Liver (tissue), 9 donors: ENCODE measurements around the gene GABBR2. TPM values are rescaled to one million over a fixed set of nuclear protein-coding genes. Genes with fewer than 3 reads are reported as not detected.

Source experiments
- DNase-seq: peaks from one replicate; pipeline ENCODE4 v3.0.0-alpha.2; 2017; ENCODE audit warnings: low spot score
- H3K27ac ChIP-seq, 2 donors: one replicate each; pipeline ENCODE4 v1.7.0; 2013; ENCODE audit warnings: inconsistent platforms in 2 of 2, low read length in 2 of 2, control low read depth in 1 of 2, low read depth in 1 of 2, mild to moderate bottlenecking in 1 of 2
- H3K27me3 ChIP-seq, 4 donors: one replicate each; pipeline versions ENCODE4 v1.6.1 to v1.7.0; 2013; ENCODE audit warnings: low read length in 3 of 4, inconsistent platforms in 1 of 4, mild to moderate bottlenecking in 1 of 4, moderate library complexity in 1 of 4; ENCODE audit not compliant: control insufficient read depth in 4 of 4, insufficient read depth in 4 of 4
- H3K36me3 ChIP-seq, 4 donors: one replicate each; pipeline versions ENCODE4 v1.6.1 to v1.7.0; 2013; ENCODE audit warnings: low read length in 3 of 4, mild to moderate bottlenecking in 3 of 4, low read depth in 1 of 4, moderate library complexity in 1 of 4; ENCODE audit not compliant: control insufficient read depth in 4 of 4, insufficient read depth in 3 of 4
- H3K4me1 ChIP-seq, 4 donors: one replicate each; pipeline versions ENCODE4 v1.6.1 to v1.7.0; 2013; ENCODE audit warnings: low read length in 3 of 4, mild to moderate bottlenecking in 3 of 4, moderate library complexity in 1 of 4; ENCODE audit not compliant: control insufficient read depth in 4 of 4, insufficient read depth in 4 of 4
- H3K4me3 ChIP-seq, 3 donors: one replicate each; pipeline versions ENCODE4 v1.6.1 to v1.7.0; 2013; ENCODE audit warnings: low read length in 3 of 3, control low read depth in 1 of 3, low read depth in 1 of 3, mild to moderate bottlenecking in 1 of 3
- H3K9ac ChIP-seq, 2 donors: one replicate each; pipeline ENCODE4 v1.7.0; 2013; ENCODE audit warnings: low read length in 2 of 2, mild to moderate bottlenecking in 2 of 2, moderate library complexity in 2 of 2, control low read depth in 1 of 2, low read depth in 1 of 2
- H3K9me3 ChIP-seq, 4 donors: one replicate each; pipeline versions ENCODE4 v1.6.1 to v1.7.0; 2013; ENCODE audit warnings: low read length in 3 of 4; ENCODE audit not compliant: control insufficient read depth in 4 of 4
- ATF3 ChIP-seq: IDR thresholded peaks from 2 replicates; pipeline ENCODE4 v1.6.1; 2016; ENCODE audit warnings: antibody characterized with exemption
- CTCF ChIP-seq: fragments of 150-350 bp; IDR thresholded peaks from 2 replicates; pipeline ENCODE4 v1.5.1; 2017; ENCODE audit warnings: improper control_type of control experiment, low read depth, low read length; ENCODE audit not compliant: missing input control
- EGR1 ChIP-seq, 2 donors: IDR thresholded peaks; 2 replicates each; pipeline ENCODE4 v1.6.1; 2016 to 2018; ENCODE audit warnings: antibody characterized with exemption in 2 of 2, low read depth in 2 of 2
- FOXA1 ChIP-seq: IDR thresholded peaks from 2 replicates; pipeline ENCODE4 v1.6.1; 2016; ENCODE audit warnings: antibody characterized with exemption
- FOXA2 ChIP-seq: IDR thresholded peaks from 2 replicates; pipeline ENCODE4 v1.6.1; 2016; ENCODE audit warnings: antibody characterized with exemption
- GABPA ChIP-seq, 2 donors: IDR thresholded peaks in 1 of 2; conservative IDR thresholded peaks in 1 of 2; 2 replicates each; pipeline ENCODE4 v1.6.1; 2016; ENCODE audit warnings: antibody characterized with exemption in 2 of 2, mild to moderate bottlenecking in 1 of 2, moderate library complexity in 1 of 2
- HNF4A ChIP-seq, 2 donors: conservative IDR thresholded peaks; 2 replicates each; pipeline ENCODE4 v1.6.1; 2016; ENCODE audit warnings: antibody characterized with exemption in 2 of 2, mild to moderate bottlenecking in 2 of 2
- HNF4G ChIP-seq: IDR thresholded peaks from 2 replicates; pipeline ENCODE4 v1.6.1; 2016; ENCODE audit warnings: antibody characterized with exemption
- JUND ChIP-seq, 2 donors: IDR thresholded peaks; 2 replicates each; pipeline ENCODE4 v1.6.1; 2016; ENCODE audit warnings: antibody characterized with exemption in 2 of 2
- MAX ChIP-seq: IDR thresholded peaks from 2 replicates; pipeline ENCODE4 v1.6.1; 2016; ENCODE audit warnings: antibody characterized with exemption
- NR2F2 ChIP-seq: IDR thresholded peaks from 2 replicates; pipeline ENCODE4 v1.6.1; 2016; ENCODE audit warnings: antibody characterized with exemption
- RAD21 ChIP-seq, 2 donors: IDR thresholded peaks; 2 replicates each; pipeline ENCODE4 v1.6.1; 2016; ENCODE audit warnings: antibody characterized with exemption in 2 of 2, mild to moderate bottlenecking in 2 of 2
- REST ChIP-seq: IDR thresholded peaks from 2 replicates; pipeline ENCODE4 v1.6.1; 2016; ENCODE audit warnings: antibody characterized with exemption, mild to moderate bottlenecking
- RXRA ChIP-seq, 2 donors: IDR thresholded peaks; 2 replicates each; pipeline ENCODE4 v1.6.1; 2017 to 2018; ENCODE audit warnings: antibody characterized with exemption in 2 of 2, mild to moderate bottlenecking in 1 of 2
- SP1 ChIP-seq: IDR thresholded peaks from 2 replicates; pipeline ENCODE4 v1.6.1; 2018; ENCODE audit warnings: antibody characterized with exemption, mild to moderate bottlenecking
- TAF1 ChIP-seq: conservative IDR thresholded peaks from 2 replicates; pipeline ENCODE4 v1.6.1; 2016; ENCODE audit warnings: antibody characterized with exemption, mild to moderate bottlenecking
- YY1 ChIP-seq: IDR thresholded peaks from 2 replicates; pipeline ENCODE4 v1.6.1; 2016; ENCODE audit warnings: antibody characterized with exemption, mild to moderate bottlenecking
- ZBTB33 ChIP-seq: IDR thresholded peaks from 2 replicates; pipeline ENCODE4 v1.6.1; 2016; ENCODE audit warnings: antibody characterized with exemption
- WGBS: extraction: QIAGEN DNeasy Blood & Tissue Kit; methylation state at CpG from one replicate; pipeline ENCODE4 v1.1.7; 2013; 5-methylcytosine and 5-hydroxymethylcytosine counted together
- polyA plus RNA-seq, 2 donors: library from polyadenylated mRNA; stranded (reverse) in 1 of 2; unstranded in 1 of 2; fragments of 200-250 nt in 1 of 2; fragments of >200 nt in 1 of 2; fragmentation: Nextera tagmentation in 1 of 2; extraction: Ambion mirVana in 1 of 2; gene quantifications; one replicate each; pipeline versions ENCODE4 v1.2.1 to v1.2.3, GENCODE V29; 2013 to 2015
- total RNA-seq, 2 donors: library from RNA; depleted of rRNA; stranded (reverse); fragments of >200 nt; gene quantifications; one replicate each; pipeline ENCODE4 v1.2.3, GENCODE V29; 2014
- donor health status: healthy.
- donor health status: healthy.
- donor health status: healthy.
- donor health status: healthy.
- donor health status: healthy.

GABBR2 gene
- total and polyA plus RNA-seq, 4 donors = 0.03 to 0.23 (median 0.08) TPM; not detected in 1

- Histone ChIP-seq H3K9me3 (no peaks in the 10 kb centered on the region), H3K4me1 (peaks cover 0 to 20% (median 12%) of the 10 kb centered on the region in 4 donors), H3K9ac (no peak overlapping the region), H3K36me3 (no peaks in the 10 kb centered on the region), H3K4me3 (no peak overlapping the region), H3K27me3 (no peaks in the 10 kb centered on the region), H3K27ac (no peak overlapping the region)
- 89% methylated on average over 2 of the region's 2 CpGs for WGBS
- no peak for TF ChIP-seq REST
- no peak for TF ChIP-seq ZBTB33
- TF ChIP-seq HNF4G = no peak
- no peak for TF ChIP-seq CTCF
- TF ChIP-seq EGR1 (IDR thresholded peaks at IDR 0.05; ENCODE audit: low read depth in 2 of 2) = no peak
- no peak for TF ChIP-seq GABPA (IDR thresholded peaks at IDR 0.05 in 1 of 2, conservative IDR thresholded peaks at IDR 0.05 in 1 of 2)
- TF ChIP-seq ATF3 = no peak
- no peak for TF ChIP-seq RXRA (IDR thresholded peaks at IDR 0.05)
- TF ChIP-seq TAF1 = no peak
- TF ChIP-seq NR2F2 = no peak
- TF ChIP-seq HNF4A (conservative IDR thresholded peaks at IDR 0.05) = no peak
- no peak for TF ChIP-seq JUND (IDR thresholded peaks at IDR 0.05)
- no peak for TF ChIP-seq MAX
- TF ChIP-seq FOXA2 = no peak
- no peak for TF ChIP-seq RAD21 (IDR thresholded peaks at IDR 0.05)
- no peak for TF ChIP-seq YY1
- no peak for TF ChIP-seq FOXA1
- no peak for TF ChIP-seq SP1
- DNase-seq = no peak
Measured at GRCh38 chr9:98494852-98495251, 213.9 kb downstream of the GABBR2 start.
